ENCODE data around the gene TFE3.

TFE3 gene, protein sequence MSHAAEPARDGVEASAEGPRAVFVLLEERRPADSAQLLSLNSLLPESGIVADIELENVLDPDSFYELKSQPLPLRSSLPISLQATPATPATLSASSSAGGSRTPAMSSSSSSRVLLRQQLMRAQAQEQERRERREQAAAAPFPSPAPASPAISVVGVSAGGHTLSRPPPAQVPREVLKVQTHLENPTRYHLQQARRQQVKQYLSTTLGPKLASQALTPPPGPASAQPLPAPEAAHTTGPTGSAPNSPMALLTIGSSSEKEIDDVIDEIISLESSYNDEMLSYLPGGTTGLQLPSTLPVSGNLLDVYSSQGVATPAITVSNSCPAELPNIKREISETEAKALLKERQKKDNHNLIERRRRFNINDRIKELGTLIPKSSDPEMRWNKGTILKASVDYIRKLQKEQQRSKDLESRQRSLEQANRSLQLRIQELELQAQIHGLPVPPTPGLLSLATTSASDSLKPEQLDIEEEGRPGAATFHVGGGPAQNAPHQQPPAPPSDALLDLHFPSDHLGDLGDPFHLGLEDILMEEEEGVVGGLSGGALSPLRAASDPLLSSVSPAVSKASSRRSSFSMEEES

DNA sequence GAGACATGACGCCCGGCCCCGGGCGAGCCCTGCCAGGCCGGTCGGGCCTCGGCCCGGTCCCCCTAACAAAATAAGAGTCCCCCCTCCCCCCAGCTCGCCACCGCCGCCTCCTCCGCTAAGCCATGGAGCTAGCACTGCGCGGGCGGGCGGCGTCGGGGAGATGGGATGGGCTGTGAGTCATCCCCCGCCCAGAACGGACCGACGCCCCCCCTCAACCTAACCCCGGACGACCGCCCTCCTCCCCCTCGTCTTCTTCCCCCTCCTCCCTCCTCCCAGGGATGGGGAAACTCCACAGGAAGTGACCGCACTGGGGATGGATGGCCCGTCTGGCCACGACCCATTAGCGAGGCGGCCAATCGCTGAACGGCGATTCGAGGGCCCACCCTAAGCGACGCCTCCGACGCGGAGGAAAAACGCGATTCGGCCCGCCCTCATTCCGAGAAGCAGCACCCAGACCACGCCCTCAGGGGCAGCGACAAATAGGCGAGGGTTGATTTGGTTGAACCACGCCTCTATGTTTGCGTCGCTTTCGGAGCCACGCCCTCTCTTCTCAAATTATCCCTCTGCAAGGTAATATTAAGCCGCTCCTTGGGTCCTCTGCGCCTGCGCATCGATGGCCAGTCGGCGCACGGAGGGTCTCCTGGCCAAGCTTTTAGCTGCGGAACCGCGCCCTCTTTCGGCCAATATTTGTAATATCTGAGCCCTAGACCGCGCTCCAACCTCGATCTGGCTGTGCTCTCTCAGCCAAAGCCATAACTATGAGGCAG, at the start of gene TFE3:
TSS of gene TFE3 (minus strand) at position 138 of the 767 bp plus-strand sequence. CDS start at position 7, 131 bp downstream.
- peak within 1 kb of the TSS; percentile 86 to 87 for H3K4me3 Mint-ChIP-seq
- H3K9me3 Mint-ChIP-seq: no peaks in the 10 kb centered on the region
- H3K27me3 Mint-ChIP-seq: no peaks in the 10 kb centered on the region
- peaks cover 26 to 40% of the 10 kb centered on the region in 2 donors for H3K4me1 Mint-ChIP-seq
- peaks cover 13 to 16% of the 10 kb centered on the region in 2 donors for H3K36me3 Mint-ChIP-seq
- ATAC-seq (replicated peaks) (peak; percentile 91), DNase-seq (peak; percentile 96)
- H3K27ac Mint-ChIP-seq: peak within 1 kb of the TSS; percentile 91

DNA sequence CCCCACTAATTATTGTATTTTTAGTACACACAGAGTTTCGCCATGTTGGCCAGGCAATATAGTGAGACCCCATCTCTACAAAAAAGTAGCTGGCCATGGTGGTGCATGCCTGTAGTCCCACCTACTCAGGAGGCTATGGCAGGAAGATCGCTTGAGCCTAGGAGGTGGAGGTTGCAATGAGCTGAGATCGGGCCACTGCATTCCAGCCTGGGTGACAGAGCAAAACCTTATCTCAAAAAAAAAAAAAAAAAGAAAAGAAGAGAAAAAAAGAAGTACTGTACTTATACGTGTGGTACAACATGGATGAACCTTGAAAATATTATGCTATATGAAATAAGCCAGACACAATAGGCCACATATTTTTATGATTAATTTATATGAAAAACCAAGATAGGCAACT, 46.4 kb upstream of the TFE3 start:
- ATAC-seq (replicated peaks) (no peak), DNase-seq (no peak)
- Mint-ChIP-seq H3K36me3 (no peaks in the 10 kb centered on the region), H3K4me3 (no peak overlapping the region), H3K9me3 (no peaks in the 10 kb centered on the region), H3K4me1 (no peaks in the 10 kb centered on the region), H3K27me3 (no peaks in the 10 kb centered on the region), H3K27ac (no peak overlapping the region)

DNA sequence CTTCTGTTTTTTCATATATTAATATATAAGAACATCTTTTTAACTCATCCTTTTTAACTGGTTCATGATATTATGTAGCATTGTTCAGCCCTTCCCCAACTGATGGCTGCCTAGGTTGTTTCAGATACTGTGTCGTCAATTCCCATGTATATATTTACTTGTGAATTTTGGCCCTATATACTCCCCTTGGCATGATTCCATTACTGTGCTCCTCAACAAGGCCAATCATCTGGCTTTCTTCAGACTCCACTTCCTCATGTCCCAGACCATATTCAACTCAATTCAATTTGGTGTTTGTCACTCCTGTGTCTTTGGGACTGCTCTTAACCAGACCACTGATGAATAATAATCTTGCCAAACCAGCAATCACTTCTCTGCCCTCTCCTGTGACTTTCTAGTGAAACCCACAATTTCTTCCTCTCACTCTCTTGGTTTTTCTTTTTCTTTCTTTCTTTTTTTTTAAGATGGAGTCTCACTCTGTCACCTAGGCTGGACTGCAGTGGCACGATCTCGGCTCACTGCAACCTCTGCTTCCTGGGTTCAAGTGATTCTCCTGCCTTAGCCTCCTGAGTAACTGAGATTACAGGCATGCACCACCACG, 39.2 kb upstream of the TFE3 start:
- no peak for DNase-seq
- ATAC-seq (replicated peaks): no peak
- Mint-ChIP-seq H3K27me3 (no peaks in the 10 kb centered on the region), H3K4me1 (peaks cover 4 to 14% of the 10 kb centered on the region in 2 donors), H3K36me3 (peaks cover 6 to 7% of the 10 kb centered on the region in 2 donors), H3K4me3 (peak overlapping the region in 1 of 2 donors; percentile 2), H3K27ac (no peak overlapping the region), H3K9me3 (no peaks in the 10 kb centered on the region)

DNA sequence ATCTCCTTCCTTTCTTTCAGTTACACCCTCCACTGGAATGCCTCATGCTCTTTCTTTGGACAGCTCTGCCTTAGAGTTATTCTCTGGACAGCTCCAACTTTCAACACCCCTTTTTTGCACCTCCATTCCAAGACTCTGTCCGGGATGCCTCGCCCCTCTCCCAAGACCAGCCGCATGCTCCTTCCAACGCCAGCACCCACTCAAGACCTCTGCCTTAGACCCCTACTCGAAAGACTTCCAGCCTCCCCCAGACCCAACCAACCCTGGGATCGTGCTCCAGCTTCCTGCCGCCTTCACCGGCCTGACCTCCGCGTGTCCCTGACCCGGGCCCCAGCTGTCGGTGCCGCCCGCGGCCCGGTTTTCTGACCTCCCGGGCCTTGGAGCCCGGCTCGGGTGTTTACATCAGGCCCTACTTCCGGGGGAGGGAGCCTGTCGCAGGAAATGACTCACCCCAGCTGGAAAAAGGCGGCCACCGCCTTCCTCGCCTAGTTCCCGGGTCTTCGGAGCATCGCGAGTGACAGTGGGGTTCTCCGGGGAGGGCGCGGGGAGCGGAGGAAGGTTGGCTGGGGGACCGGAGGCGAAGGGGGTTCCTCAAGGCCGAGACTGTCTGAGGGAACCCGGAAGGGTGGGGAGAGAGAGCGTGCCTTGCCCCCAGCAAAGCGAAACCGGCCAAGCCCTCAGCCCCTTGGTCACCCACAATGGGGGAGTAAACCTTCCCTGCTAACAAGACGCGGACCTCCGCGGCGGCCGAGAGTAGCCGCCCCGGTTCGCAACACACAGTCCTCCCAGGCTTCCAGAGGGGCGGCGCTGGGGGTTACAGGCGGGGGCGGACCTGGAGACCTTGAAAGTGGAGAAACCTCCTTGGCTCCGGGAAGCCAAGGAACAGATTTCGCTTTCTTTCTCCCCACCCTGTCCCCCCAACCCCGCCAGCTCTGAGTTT, 36.6 kb upstream of the TFE3 start, which contains the start of gene WDR45:
TSS of gene WDR45 (minus strand) at position 399 of the 940 bp plus-strand sequence. CDS start 1,792 bp downstream, outside the sequence.
- Mint-ChIP-seq H3K4me1 (peaks cover 4 to 14% of the 10 kb centered on the region in 2 donors), H3K27me3 (no peaks in the 10 kb centered on the region), H3K27ac (peak within 1 kb of the TSS; percentile 98), H3K4me3 (peak within 1 kb of the TSS; percentile 89 to 96), H3K36me3 (peaks cover 14 to 15% of the 10 kb centered on the region in 2 donors), H3K9me3 (no peaks in the 10 kb centered on the region)
- ATAC-seq (replicated peaks) (peak; percentile 87 to 89), DNase-seq (peak; percentile 68)

DNA sequence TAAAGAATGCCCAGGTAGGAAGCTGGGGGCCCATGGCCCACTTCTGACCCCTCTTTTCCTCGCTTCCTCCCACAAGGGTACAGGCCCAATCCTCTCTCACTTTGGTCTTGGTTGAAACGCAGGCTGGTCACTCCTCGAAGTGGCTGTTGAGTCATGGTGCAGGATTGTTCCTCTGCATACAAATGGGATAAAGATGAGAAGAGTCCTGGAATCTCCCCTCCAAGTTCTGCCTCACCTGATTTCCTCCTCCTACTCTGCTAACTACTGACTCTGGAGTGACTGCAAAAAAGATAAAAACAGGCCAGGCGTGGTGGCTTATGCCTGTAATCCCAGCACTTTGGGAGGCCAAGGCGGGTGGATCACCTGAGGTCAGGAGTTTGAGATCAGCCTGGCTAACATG, 34.8 kb upstream of the TFE3 start:
- DNase-seq: no peak
- no peak for ATAC-seq (replicated peaks)
- Mint-ChIP-seq H3K9me3 (peaks cover 2 to 5% of the 10 kb centered on the region in 2 donors), H3K27me3 (no peaks in the 10 kb centered on the region), H3K27ac (no peak overlapping the region), H3K36me3 (peaks cover 21 to 27% of the 10 kb centered on the region in 2 donors), H3K4me1 (peaks cover 10 to 23% of the 10 kb centered on the region in 2 donors), H3K4me3 (no peak overlapping the region)

DNA sequence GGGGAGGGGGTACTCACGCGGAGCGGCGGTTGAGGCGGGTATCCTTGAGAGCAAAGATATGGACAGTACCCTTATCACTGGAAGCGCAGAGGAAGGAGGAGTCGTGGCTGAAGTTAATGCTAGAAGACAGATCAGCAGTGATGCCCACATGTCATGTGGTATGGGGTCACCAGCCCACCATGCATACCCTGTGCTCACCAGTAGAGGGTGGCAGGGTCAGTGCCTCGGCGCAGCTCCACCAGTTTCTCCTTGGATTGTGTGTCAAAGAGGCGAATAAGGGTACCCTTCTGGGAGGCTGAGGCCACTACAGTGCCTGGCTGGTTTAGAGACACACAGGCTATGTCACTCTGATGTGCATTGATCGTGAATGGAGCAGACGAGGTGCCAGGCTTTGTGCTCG, 32.2 kb upstream of the TFE3 start:
- Mint-ChIP-seq H3K4me3 (no peak overlapping the region), H3K27me3 (no peaks in the 10 kb centered on the region), H3K36me3 (peaks cover 25 to 41% of the 10 kb centered on the region in 2 donors), H3K27ac (peak overlapping the region; percentile 16), H3K4me1 (peaks cover 16 to 33% of the 10 kb centered on the region in 2 donors), H3K9me3 (peaks cover 2 to 11% of the 10 kb centered on the region in 2 donors)
- ATAC-seq (replicated peaks) (no peak), DNase-seq (no peak)

DNA sequence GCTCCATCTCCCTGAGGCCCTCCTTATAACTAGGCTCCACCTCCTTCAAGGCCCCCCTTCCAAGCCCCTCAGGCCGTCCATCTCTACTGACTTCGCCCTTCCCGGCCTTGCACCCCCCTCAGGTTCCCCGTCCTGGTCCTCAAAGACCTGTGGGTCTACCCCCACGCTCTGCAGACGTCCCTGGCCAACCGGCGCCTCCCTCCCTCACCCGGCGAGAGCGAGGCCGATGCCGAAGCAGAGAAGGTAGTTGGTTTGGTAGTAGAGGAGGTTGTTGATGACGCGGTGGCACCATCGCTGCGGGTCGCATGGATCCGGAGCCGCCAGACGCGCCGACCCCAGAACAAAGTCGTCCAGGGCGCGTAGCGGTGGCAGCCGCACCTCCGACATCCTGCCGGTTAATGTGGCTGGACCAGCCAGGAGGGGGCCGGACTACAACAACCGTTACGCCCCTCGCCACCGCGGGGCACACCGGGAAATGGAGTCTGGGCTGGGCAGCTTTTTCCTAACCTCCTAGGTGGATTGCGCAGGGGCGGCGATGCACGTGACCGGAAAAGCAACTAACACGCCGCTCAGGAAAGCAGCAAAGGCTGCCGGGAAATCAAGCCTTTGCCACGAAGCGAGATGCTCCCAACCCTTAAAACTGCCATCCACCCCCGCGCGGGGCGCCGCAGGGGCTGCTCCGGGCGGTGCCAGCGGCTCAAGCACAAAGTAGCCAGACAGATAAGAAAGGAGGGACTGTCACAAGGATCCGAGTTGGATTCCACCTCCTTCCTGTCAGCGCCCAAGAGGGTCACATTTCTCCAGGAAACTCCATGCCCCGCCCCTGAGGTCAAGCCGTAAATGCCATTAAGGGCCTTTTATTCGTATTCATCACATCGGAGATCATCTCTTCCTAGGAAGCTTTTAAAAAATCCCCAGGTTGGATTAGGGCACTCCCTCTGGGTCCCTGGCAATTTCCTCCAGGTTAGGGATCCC, 30.7 kb upstream of the TFE3 start, which contains the start of gene PRAF2:
TSS of gene PRAF2 (minus strand) at position 402 of the 975 bp plus-strand sequence. CDS start at position 387, 15 bp downstream.
- no peaks in the 10 kb centered on the region for H3K27me3 Mint-ChIP-seq
- peaks cover 19 to 38% of the 10 kb centered on the region in 2 donors for H3K36me3 Mint-ChIP-seq
- peaks cover 2 to 11% of the 10 kb centered on the region in 2 donors for H3K9me3 Mint-ChIP-seq
- DNase-seq: peak; percentile 84
- H3K4me1 Mint-ChIP-seq: peaks cover 12 to 24% of the 10 kb centered on the region in 2 donors
- H3K27ac Mint-ChIP-seq: peak within 1 kb of the TSS; percentile 91
- peak; percentile 96 to 98 for ATAC-seq (replicated peaks)
- peak within 1 kb of the TSS; percentile 88 to 92 for H3K4me3 Mint-ChIP-seq

DNA sequence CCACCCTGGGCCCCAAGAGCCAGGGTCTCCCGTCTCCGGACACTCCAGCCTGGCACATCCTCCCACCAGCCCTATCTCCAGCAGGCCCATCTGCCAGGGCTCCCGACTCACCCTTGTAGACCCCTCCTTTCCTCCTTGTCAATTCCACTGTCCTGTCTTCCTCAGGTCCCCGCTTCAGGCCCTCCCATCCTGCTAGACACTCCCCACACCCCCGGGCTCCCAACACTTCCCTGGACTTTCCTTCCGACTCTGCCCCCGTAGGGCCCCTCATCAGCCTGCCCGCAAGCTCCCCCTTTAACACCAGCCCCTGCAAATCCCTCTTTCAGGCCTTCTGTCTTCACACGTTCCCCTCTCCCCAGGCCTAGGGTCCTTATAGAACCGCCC, 29.5 kb upstream of the TFE3 start:
- peaks cover 2 to 11% of the 10 kb centered on the region in 2 donors for H3K9me3 Mint-ChIP-seq
- H3K27me3 Mint-ChIP-seq: no peaks in the 10 kb centered on the region
- H3K36me3 Mint-ChIP-seq: peaks cover 20 to 38% of the 10 kb centered on the region in 2 donors
- H3K27ac Mint-ChIP-seq: peak overlapping the region; percentile 91
- ATAC-seq (replicated peaks): no peak
- no peak for DNase-seq
- peak overlapping the region; percentile 88 to 92 for H3K4me3 Mint-ChIP-seq
- peaks cover 12 to 18% of the 10 kb centered on the region in 2 donors for H3K4me1 Mint-ChIP-seq

DNA sequence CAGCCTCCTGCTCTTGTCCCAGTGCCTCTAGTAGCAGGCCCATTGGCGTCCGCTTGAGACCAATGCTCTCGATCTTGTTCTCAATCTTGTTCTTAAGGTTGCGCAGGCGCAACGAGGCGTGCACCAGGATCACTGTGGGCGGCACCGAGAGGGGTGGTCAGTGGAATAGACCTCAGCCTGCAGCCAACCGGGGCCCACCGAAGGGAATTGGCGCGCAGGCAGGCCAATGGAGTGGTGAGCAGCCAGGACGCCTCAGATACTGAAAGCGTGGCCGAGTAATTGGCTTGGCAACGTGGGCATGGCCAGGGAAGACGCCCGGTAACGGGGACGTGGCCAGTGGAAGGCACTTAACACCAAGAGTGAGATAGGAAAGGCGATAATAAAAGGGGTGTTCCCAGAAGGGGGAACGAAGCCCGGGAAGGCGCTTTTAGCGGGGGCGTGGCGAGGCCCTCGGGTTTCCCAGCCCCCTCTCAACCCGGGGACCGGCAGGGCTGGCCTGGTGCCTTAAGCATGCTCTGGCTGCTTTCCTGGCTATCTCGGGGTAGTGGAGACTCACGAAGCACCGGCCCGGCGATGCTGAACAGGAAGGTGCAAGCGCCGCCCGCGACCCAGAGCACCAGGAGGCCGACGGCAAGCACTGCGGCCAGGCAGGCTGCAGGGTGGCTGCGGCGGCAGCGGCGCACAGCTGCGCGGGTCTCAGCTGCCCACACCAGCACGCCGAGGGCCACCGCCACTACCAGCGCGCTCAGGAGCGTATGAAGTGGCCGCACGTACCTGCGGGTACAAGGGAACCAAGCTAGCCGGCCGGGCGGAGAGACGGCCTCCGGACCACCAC, 28.9 kb upstream of the TFE3 start:
- Mint-ChIP-seq H3K4me1 (peaks cover 12 to 18% of the 10 kb centered on the region in 2 donors), H3K4me3 (peak overlapping the region; percentile 37 to 92), H3K36me3 (peaks cover 20 to 35% of the 10 kb centered on the region in 2 donors), H3K9me3 (peaks cover 2 to 11% of the 10 kb centered on the region in 2 donors), H3K27ac (peak overlapping the region; percentile 91), H3K27me3 (no peaks in the 10 kb centered on the region)
- ATAC-seq (replicated peaks) (no peak), DNase-seq (no peak)

DNA sequence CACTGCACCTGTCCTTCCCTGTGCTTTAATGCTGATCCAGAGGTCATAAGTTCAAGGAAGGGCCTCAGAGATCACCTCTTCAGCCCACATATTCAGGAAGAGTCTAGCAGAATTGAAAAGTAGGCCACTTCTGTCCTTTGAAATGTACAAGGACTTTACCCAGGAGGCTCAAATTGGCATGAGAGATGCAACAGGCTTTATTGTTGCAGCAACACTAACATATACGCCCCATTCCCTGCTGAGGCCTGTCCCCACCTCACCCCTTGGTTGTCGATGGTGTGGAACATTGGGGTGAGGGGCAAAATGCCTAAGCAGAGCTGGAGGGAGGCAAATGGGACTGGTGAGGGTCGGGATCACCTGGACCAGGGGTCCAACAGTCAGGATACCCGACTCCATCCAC, 27.8 kb upstream of the TFE3 start:
- Mint-ChIP-seq H3K4me3 (no peak overlapping the region), H3K27me3 (no peaks in the 10 kb centered on the region), H3K36me3 (peaks cover 16 to 35% of the 10 kb centered on the region in 2 donors), H3K4me1 (peaks cover 12 to 18% of the 10 kb centered on the region in 2 donors), H3K27ac (peak overlapping the region; percentile 37), H3K9me3 (peaks cover 2 to 11% of the 10 kb centered on the region in 2 donors)
- no peak for DNase-seq
- no peak for ATAC-seq (replicated peaks)

DNA sequence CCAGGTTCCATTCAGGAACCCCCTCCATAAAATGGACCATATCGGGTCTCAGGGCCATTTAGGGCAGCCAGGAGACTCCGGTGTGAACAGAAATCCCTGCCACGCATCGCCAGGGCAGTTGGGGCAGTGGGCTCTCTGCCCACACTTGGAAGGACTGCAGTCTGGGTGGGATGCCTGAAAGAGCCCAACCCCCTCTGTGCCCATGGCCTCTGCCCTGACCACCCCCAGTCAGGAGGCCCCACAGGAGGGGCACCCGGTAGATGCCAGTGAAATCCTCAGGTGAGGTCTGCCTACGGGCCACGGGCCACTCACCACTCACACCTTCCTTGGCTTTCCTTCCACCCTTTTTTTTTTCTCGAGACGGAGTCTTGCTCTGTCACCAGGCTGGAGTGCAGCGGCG, 25.9 kb upstream of the TFE3 start:
- no peak for DNase-seq
- Mint-ChIP-seq H3K4me3 (no peak overlapping the region), H3K9me3 (peaks cover 2 to 11% of the 10 kb centered on the region in 2 donors), H3K4me1 (peaks cover 12 to 18% of the 10 kb centered on the region in 2 donors), H3K36me3 (peaks cover 10 to 22% of the 10 kb centered on the region in 2 donors), H3K27ac (no peak overlapping the region), H3K27me3 (no peaks in the 10 kb centered on the region)
- ATAC-seq (replicated peaks): no peak

Data from stimulated activated naive B cell treated with anti-CD40 and anti-IgM and Interleukin-4, amounts not matched to agents 10 μg/mL and 1 μg/mL and 100 μg/mL, for 72 hours (primary cell).